MM.1S (cell line): Measurements from ENCODE around the gene NEGR1.

ENCODE experiments used
- CTCF ChIP-seq: fragments of 300-600 bp; sonication (generic); IDR thresholded peaks from 2 replicates; pipeline ENCODE4 v1.5.1; 2016; ENCODE audit warnings: antibody characterized with exemption, low read length, mixed read lengths
- EZH2 ChIP-seq: fragments of 300-600 bp; sonication (generic); optimal IDR thresholded peaks from 2 replicates; pipeline ENCODE3; 2017; ENCODE audit warnings: low read depth, mild to moderate bottlenecking, antibody characterized with exemption, low read length, mixed read lengths

GRCh38 chr1:71781450-71781849 is 500.9 kb downstream of the NEGR1 start:
- TF ChIP-seq CTCF (no peak), EZH2 (no peak)
